ENCODE measurements around the gene PDE9A.

DNA sequence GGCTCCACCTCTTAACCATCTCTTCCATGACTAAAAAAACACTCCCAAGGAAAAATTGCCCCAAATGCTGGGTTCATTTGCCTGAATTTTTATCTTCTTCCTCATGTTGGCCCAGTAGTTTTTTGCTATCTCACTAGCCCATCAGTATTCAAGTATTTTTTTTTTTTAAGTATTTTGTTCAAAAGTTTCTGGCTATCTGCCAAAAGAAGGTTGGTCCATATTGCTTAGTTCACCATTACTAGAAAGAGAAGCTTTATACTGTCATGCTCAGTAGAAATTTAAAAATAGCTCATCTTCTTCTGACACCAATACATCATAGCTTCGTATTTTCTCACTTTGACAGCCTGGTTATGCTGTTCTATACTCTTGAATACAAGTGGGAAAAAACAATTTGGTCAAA is 41.0 kb upstream of the PDE9A start:
- TF ChIP-seq, protein P1, sequence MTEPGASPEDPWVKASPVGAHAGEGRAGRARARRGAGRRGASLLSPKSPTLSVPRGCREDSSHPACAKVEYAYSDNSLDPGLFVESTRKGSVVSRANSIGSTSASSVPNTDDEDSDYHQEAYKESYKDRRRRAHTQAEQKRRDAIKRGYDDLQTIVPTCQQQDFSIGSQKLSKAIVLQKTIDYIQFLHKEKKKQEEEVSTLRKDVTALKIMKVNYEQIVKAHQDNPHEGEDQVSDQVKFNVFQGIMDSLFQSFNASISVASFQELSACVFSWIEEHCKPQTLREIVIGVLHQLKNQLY (CRISPR knock-in tag; IDR thresholded peaks at IDR 0.05) = no peak
- TF ChIP-seq KAT7 (CRISPR knock-in tag; IDR thresholded peaks at IDR 0.05; ENCODE audit: borderline replicate concordance) (no peak), CREB1 (CRISPR knock-in tag; IDR thresholded peaks at IDR 0.05) (no peak), TEAD4 (CRISPR knock-in tag; IDR thresholded peaks at IDR 0.05) (no peak), ZNF232 (CRISPR knock-in tag; IDR thresholded peaks at IDR 0.05) (no peak), ETV6 (CRISPR knock-in tag; IDR thresholded peaks at IDR 0.05) (no peak), NFYB (CRISPR knock-in tag; conservative IDR thresholded peaks at IDR 0.05; ENCODE audit: low read depth) (no peak), CBFB (CRISPR knock-in tag; IDR thresholded peaks at IDR 0.05; ENCODE audit: low read depth) (no peak)
- TF ChIP-seq, protein P2, sequence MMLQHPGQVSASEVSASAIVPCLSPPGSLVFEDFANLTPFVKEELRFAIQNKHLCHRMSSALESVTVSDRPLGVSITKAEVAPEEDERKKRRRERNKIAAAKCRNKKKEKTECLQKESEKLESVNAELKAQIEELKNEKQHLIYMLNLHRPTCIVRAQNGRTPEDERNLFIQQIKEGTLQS (CRISPR knock-in tag; conservative IDR thresholded peaks at IDR 0.05) = no peak
- TF ChIP-seq, protein P3, sequence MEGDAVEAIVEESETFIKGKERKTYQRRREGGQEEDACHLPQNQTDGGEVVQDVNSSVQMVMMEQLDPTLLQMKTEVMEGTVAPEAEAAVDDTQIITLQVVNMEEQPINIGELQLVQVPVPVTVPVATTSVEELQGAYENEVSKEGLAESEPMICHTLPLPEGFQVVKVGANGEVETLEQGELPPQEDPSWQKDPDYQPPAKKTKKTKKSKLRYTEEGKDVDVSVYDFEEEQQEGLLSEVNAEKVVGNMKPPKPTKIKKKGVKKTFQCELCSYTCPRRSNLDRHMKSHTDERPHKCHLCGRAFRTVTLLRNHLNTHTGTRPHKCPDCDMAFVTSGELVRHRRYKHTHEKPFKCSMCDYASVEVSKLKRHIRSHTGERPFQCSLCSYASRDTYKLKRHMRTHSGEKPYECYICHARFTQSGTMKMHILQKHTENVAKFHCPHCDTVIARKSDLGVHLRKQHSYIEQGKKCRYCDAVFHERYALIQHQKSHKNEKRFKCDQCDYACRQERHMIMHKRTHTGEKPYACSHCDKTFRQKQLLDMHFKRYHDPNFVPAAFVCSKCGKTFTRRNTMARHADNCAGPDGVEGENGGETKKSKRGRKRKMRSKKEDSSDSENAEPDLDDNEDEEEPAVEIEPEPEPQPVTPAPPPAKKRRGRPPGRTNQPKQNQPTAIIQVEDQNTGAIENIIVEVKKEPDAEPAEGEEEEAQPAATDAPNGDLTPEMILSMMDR (IDR thresholded peaks at IDR 0.05) = no peak

Data from WTC11 (cell line).